Activated naive CD8-positive, alpha-beta T cell treated with anti-CD3 and anti-CD28 coated beads, Interleukin-2, amount 10 ng/mL, durations not matched to agents 7 days and 5 days (primary cell): ENCODE results near the gene TMEM108. TPM values are rescaled to one million over a fixed set of nuclear protein-coding genes. Genes with fewer than 3 reads are reported as not detected.

Source experiments
- ATAC-seq: fragments of 150-1000 bp; cut with Tn5 transposase; one replicate; pipeline ENCODE4 v1.10.0; 2021; ENCODE audit warnings: low read depth, moderate library complexity
- POLR2A ChIA-PET: fragments of 350-600 bp; sonication (Branson Sonifier 250); formaldehyde crosslinking; loops from one replicate; lab custom pipeline; 2021; ENCODE audit warnings: antibody characterized with exemption; lab: Charles Lee
- DNase-seq: peaks from one replicate; pipeline ENCODE4 v3.0.0; 2021
- H3K27ac Mint-ChIP-seq: one replicate; pipeline ENCODE4 v1.8.0; 2022; ENCODE audit warnings: mild to moderate bottlenecking, mixed read lengths
- H3K27me3 Mint-ChIP-seq: one replicate; pipeline ENCODE4 v1.8.0; 2022; ENCODE audit warnings: mild to moderate bottlenecking, moderate library complexity, mixed read lengths
- H3K36me3 Mint-ChIP-seq: one replicate; pipeline ENCODE4 v1.8.0; 2021; ENCODE audit warnings: mild to moderate bottlenecking, mixed read lengths
- H3K4me1 Mint-ChIP-seq: one replicate; pipeline ENCODE4 v1.8.0; 2021; ENCODE audit warnings: mixed read lengths
- H3K4me3 Mint-ChIP-seq: one replicate; pipeline ENCODE4 v1.8.0; 2022; ENCODE audit warnings: mild to moderate bottlenecking, moderate library complexity, mixed read lengths
- H3K9me3 Mint-ChIP-seq: one replicate; pipeline ENCODE4 v1.8.0; 2021; ENCODE audit warnings: mixed read lengths
- total RNA-seq, 2 experiments: library from RNA; stranded (reverse); gene quantifications; one replicate each; pipeline ENCODE4 v1.2.3, GENCODE V29; 2021

The TMEM108 gene
- total RNA-seq, 2 experiments from 2014 or later, result not detected

DNA sequence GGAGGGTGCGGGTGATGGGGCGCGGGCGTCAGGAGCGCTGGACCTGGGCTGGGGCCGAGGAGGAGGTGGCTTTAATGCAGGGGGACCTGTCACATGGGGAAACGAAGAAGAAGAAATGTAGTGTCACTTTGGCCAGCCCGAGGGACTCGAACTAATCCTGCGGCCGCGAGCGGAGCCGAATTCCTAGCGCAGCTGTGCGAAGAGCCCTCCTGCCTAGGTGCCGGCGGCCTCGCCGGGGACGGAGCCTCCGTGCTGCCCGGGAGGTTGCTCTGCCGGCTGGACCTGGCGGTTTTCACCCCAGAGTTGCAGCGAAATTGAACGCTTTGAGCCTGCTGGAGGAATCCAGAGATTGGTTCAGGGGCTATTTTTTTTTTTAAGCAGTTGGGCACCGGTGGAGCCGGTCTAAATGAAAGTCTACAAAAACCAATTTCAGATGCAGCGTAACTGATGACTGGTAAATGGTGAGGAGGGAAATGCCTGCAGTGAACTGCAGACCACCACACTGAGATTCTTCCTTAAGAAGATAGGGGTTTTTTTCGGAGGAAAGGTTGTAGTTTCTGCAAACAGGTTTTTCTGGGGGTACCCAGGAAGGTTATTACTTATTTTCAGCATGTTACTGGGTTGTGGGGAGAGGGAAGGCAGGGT, 662 bp downstream of the TMEM108 start:
- POLR2A ChIA-PET, result no interaction called here
- Mint-ChIP-seq H3K36me3 (no peaks in the 10 kb centered on the region), H3K9me3 (no peaks in the 10 kb centered on the region), H3K27ac (no peak overlapping the region), H3K4me3 (peak overlapping the region; percentile 50), H3K27me3 (peaks cover 45% of the 10 kb centered on the region), H3K4me1 (peaks cover 2% of the 10 kb centered on the region)
- ATAC-seq (peak; percentile 18), DNase-seq (peak; percentile 32)

DNA sequence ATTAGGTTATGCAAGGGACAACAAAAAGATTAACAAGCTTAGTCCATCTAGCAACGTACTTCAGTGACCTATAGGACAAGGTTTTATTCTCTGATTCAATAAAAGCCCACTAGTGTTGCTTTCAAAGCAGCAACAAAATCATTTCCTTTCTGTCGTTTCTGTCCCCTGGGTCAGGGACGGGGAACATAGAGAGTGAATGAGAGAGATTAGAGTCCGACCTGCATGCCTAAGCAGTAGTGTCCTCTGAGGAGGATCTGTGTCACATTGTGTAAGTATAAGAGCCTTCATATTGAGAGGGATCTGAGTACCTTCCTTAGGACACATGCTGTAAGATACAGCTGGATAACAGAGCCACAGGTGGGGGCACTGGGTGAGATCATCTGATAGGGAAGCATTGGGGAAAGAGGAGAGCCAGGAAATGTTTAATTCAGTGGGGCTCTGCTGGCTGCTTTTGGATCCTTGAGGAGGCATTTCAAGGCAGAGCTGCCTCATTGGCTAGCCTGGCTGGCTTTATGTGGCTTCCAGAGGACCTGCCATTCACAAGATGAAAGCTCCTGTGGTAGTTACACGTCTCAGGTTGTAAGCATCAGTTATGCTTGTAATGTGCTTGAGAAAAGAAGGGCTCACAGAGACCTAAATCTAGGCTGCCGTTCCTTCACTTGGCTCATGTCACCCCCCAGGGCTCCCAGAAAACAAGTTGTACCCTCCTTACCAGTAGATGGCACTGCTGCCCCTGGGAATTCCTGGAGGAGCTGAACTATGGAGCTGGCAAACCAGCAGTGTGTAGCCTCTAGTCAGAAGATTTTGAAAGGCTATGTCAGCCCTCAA, 2.7 kb downstream of the TMEM108 start:
- DNase-seq, result no peak
- Mint-ChIP-seq H3K9me3 (no peaks in the 10 kb centered on the region), H3K27ac (no peak overlapping the region), H3K27me3 (peaks cover 40% of the 10 kb centered on the region), H3K4me3 (no peak overlapping the region), H3K36me3 (no peaks in the 10 kb centered on the region), H3K4me1 (peaks cover 2% of the 10 kb centered on the region)
- ATAC-seq, result no peak
- POLR2A ChIA-PET, result no interaction called here

DNA sequence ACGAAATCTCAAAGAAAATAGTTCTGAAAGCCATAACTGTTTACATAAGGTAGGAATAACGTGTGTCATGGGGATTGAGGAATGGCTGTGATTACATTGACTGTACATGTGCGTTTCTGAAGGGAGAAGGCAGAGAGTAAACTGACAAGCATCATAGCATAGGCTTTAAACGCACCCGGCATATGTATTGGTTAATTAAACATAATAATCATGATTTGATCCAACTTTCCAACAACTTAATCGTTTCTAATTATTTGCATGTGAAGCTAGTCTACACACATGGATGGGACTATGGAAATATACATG, 3.3 kb downstream of the TMEM108 start:
- Mint-ChIP-seq H3K4me1 (peaks cover 2% of the 10 kb centered on the region), H3K27ac (no peak overlapping the region), H3K36me3 (no peaks in the 10 kb centered on the region), H3K27me3 (peaks cover 42% of the 10 kb centered on the region), H3K4me3 (no peak overlapping the region), H3K9me3 (no peaks in the 10 kb centered on the region)
- DNase-seq, result no peak
- no peak for ATAC-seq
- POLR2A ChIA-PET, result no interaction called here

DNA sequence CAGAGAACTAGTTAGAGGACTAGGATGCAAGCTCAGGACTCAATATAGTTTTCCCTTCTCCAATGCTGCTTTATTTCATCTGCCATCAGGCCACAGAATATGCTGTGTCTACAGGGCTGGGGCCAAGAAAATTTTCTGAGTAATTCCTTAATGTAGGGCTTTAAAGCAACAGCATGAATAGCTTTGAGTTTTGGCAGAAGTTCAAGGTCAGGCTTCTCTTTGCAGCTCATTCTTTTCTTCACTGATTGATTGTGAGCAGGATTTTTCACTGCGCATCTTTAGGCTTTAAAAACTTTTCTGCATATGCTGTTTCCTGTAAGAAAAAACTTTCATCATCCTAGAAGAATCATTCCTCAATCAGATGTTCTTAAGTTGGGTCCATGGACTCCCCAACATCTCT, 4.6 kb downstream of the TMEM108 start:
- no peak overlapping the region for H3K4me3 Mint-ChIP-seq
- POLR2A ChIA-PET, result no interaction called here
- no peaks in the 10 kb centered on the region for H3K9me3 Mint-ChIP-seq

DNA sequence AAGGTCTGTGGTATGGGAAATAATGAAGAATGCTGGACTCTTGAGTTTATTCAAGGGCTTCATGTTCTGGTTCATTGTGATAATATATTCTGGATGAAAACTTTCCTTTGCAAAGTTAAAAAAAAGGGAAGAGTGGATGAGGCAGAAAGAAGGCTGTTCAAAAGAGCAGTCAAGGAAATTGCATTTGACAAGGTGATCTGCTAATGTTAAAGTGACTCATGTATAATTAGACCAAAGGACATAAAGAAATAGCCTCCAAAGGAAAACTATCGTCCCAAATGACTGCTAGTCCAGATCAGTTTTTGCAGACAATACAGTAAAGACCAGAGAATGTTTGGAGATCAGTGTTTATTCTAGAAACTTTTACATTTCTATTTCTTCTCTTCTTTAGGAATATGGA, 9.8 kb downstream of the TMEM108 start:
- Mint-ChIP-seq H3K9me3 (no peaks in the 10 kb centered on the region), H3K27me3 (peaks cover 11% of the 10 kb centered on the region), H3K4me3 (no peak overlapping the region), H3K4me1 (no peaks in the 10 kb centered on the region), H3K27ac (no peak overlapping the region), H3K36me3 (no peaks in the 10 kb centered on the region)
- DNase-seq, result no peak
- no peak for ATAC-seq
- POLR2A ChIA-PET, result no interaction called here

More for the DNA sequence above, 4.6 kb downstream of the TMEM108 start:
- Mint-ChIP-seq H3K4me1 (peaks cover 2% of the 10 kb centered on the region), H3K27ac (no peak overlapping the region), H3K27me3 (peaks cover 31% of the 10 kb centered on the region), H3K36me3 (no peaks in the 10 kb centered on the region)
- DNase-seq, result no peak
- no peak for ATAC-seq

DNA sequence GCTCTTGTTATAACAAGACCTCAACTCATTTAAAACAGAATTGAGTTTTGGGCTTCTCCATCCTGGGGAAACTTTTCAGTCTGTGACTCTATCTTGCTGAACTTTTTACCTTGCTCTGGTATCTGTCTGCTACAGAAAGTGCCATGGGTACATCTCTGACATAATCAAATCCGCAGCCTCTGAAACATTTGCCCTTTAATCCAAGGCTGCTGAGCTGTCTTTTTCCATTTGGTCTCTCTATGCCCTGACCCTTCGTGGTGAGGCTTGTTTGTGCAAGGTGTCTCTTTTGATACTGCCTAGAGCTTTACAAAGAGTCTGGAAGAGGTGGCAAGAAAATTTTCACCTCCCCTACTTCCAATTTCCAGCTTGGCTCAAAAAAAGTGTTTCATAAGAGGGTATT, 11.3 kb downstream of the TMEM108 start:
- POLR2A ChIA-PET, result no interaction called here
- Mint-ChIP-seq H3K27ac (no peak overlapping the region), H3K27me3 (peaks cover 8% of the 10 kb centered on the region), H3K4me1 (no peaks in the 10 kb centered on the region), H3K4me3 (no peak overlapping the region), H3K9me3 (no peaks in the 10 kb centered on the region), H3K36me3 (no peaks in the 10 kb centered on the region)
- DNase-seq (no peak), ATAC-seq (no peak)

DNA sequence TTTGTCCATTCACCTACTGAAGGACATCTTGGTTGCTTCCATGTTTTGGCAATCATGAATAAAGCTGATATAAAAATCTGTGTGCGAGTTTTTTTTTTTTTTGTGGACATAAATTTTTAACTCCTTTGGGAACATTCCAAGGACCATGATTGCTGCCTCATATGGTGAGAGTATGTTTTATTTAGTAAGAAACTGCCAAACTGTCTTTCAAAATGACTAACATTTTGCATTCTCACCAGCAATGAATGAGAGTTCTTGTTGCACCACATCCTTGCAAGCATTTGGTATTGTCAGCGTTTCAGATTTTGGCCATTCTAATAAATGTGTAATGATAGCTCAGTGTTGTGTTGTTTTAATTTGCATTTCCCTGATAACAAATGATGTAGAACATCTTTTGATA, 12.7 kb downstream of the TMEM108 start:
- POLR2A ChIA-PET, result no interaction called here
- Mint-ChIP-seq H3K9me3 (no peaks in the 10 kb centered on the region), H3K36me3 (no peaks in the 10 kb centered on the region), H3K27ac (no peak overlapping the region), H3K4me1 (no peaks in the 10 kb centered on the region), H3K27me3 (peaks cover 10% of the 10 kb centered on the region), H3K4me3 (no peak overlapping the region)
- ATAC-seq (no peak), DNase-seq (no peak)

DNA sequence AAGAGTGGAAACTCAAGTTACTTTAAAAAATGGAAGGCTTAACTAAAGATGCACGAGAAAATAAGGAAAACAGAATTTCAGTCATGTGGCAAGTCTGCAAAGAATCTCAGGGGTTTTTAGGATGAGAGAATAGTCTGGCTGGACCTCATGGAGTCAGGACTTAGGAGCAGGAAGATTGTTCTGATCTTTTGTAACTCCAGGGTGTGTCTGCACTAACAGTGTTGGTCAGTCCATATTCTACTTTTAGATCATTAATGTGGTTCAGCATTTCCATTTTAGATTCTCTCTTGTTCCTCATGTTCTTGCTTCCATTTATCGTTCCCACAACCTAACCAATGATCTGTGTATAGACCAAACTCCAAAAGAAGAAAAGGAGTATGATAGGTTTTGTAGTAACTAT, 15.3 kb downstream of the TMEM108 start:
- POLR2A ChIA-PET, result no interaction called here
- Mint-ChIP-seq H3K4me3 (no peak overlapping the region), H3K27me3 (peaks cover 8% of the 10 kb centered on the region), H3K36me3 (no peaks in the 10 kb centered on the region), H3K4me1 (no peaks in the 10 kb centered on the region), H3K27ac (no peak overlapping the region), H3K9me3 (no peaks in the 10 kb centered on the region)
- ATAC-seq, result no peak
- DNase-seq, result no peak

DNA sequence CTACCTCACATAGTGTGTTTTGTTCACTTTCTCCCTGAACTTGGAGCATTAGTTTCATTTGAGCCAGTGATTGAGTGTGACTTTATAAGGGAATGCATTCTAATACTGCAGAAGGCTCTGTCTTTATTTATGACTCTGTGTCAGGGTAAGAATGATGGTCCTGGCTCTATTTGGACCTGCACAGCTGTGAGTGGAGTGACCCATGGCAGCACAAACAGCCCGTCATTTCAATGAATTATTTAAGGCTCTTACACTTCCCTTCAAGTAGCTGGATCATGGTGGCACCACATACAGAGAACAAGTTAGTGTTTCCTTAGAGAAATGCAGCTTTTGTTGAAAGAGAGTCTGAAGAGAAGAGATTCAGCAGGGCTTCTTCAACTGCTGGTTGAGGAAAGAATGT, 16.4 kb downstream of the TMEM108 start:
- Mint-ChIP-seq H3K27ac (no peak overlapping the region), H3K36me3 (no peaks in the 10 kb centered on the region), H3K27me3 (peaks cover 8% of the 10 kb centered on the region), H3K4me3 (no peak overlapping the region), H3K9me3 (no peaks in the 10 kb centered on the region), H3K4me1 (no peaks in the 10 kb centered on the region)
- no peak for ATAC-seq
- DNase-seq, result no peak
- POLR2A ChIA-PET, result no interaction called here

DNA sequence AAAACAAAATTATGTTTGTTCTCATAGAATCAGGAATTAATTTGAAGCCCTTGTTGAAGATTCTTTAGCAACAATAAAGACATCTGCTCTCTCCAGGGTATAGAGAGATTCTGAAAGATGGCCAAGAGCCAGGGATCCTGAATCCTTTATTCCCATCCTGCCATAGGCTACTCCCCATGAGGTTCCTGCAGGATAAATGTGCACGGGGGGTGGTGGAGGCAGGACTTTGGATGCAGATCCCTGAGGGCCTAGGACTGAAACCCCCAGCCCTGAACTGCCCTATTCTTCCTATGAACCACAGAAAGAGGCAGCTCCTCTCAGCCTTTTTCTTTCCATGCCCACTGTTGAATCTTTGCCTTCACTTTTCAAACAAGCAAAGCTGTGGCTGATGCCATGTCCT, 17.1 kb downstream of the TMEM108 start:
- Mint-ChIP-seq H3K9me3 (no peaks in the 10 kb centered on the region), H3K27me3 (peaks cover 8% of the 10 kb centered on the region), H3K4me3 (no peak overlapping the region), H3K4me1 (no peaks in the 10 kb centered on the region), H3K27ac (no peak overlapping the region), H3K36me3 (no peaks in the 10 kb centered on the region)
- ATAC-seq (no peak), DNase-seq (no peak)
- POLR2A ChIA-PET, result no interaction called here

DNA sequence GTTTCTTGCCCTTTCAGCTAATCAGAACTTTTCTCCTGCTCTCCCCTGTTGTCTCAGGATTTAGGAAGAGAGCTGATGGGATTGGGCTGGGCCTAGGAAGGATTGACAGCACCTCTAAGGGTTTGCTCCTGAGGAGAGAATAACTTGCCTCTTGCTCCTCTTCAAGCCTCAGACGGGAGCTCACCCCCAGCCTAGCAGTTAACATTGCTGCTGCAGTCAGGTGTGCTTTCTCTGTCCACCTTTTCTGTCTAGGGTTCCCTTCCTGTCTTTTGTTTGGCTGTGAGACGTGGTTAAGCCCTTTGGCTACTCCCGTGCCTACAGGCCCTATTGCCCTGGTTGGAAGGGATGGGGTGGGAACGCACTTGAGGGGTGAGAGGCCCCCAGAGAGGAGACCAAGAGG, 20.1 kb downstream of the TMEM108 start:
- POLR2A ChIA-PET, result no interaction called here
- Mint-ChIP-seq H3K4me3 (no peak overlapping the region), H3K4me1 (no peaks in the 10 kb centered on the region), H3K36me3 (no peaks in the 10 kb centered on the region), H3K27ac (no peak overlapping the region), H3K27me3 (peaks cover 4% of the 10 kb centered on the region), H3K9me3 (no peaks in the 10 kb centered on the region)
- no peak for ATAC-seq
- DNase-seq, result no peak

DNA sequence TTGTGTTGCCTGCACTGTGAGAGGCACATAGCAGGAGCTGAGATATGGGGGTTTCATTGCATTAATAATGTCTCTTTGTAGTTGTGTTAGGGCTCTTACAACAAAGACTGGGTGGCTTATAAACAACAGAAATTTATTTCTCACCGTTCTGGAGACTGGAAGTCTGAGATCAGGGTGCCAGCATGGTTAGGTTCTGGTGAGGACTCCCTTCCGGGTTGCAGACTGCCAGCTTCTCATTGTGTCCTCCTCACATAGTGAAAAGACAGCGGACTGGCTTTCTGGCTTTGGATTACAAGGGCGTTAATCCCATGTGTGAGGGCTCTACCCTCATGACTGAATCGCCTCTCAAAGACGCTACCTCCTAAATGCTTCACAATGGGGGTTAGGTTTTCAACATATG, 20.6 kb downstream of the TMEM108 start:
- H3K27me3 Mint-ChIP-seq, result peaks cover 4% of the 10 kb centered on the region
- no peak for DNase-seq
- no peak overlapping the region for H3K4me3 Mint-ChIP-seq
- no peaks in the 10 kb centered on the region for H3K9me3 Mint-ChIP-seq
- no peaks in the 10 kb centered on the region for H3K4me1 Mint-ChIP-seq
- POLR2A ChIA-PET, result no interaction called here
- H3K27ac Mint-ChIP-seq, result no peak overlapping the region
- ATAC-seq, result no peak
- no peaks in the 10 kb centered on the region for H3K36me3 Mint-ChIP-seq

DNA sequence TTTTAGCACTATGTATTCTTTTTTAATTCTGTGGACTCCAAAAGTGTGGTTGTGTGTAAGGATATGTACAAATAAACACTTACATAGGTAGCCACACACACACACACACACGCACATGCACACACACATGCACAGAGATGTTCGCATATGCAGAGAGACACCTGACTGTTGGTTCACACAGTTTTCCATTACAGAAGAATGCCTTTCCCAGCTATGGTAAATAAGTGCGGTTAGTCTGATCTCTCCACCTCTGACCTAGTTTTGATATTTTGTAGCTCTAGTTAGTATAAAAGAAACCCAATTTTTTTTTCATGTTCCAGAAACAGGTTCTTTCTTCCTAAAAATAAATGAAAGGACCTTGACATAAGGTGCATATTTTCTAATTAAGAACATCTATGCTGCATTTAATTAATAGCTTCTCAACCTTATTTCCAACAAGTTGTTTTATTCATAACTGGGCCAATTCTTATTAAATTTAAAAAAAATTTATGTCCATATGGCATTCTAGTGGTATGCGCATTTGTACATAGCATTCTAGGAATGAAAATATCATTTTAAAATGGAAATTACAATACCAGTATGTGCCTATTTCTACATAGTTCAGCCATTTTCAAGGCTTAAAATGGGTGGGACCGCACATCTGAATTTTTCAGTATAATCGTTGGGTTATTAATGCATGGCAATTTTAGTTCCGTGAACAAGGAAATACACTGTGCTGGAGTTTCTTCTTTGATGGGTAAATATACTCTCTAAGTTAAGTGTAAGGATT, 27.2 kb downstream of the TMEM108 start:
- no peaks in the 10 kb centered on the region for H3K4me1 Mint-ChIP-seq
- no peak overlapping the region for H3K4me3 Mint-ChIP-seq
- no peak overlapping the region for H3K27ac Mint-ChIP-seq
- H3K9me3 Mint-ChIP-seq, result no peaks in the 10 kb centered on the region
- DNase-seq (no peak), ATAC-seq (no peak)
- POLR2A ChIA-PET, result no interaction called here
- no peaks in the 10 kb centered on the region for H3K36me3 Mint-ChIP-seq
- H3K27me3 Mint-ChIP-seq, result peaks cover 7% of the 10 kb centered on the region

DNA sequence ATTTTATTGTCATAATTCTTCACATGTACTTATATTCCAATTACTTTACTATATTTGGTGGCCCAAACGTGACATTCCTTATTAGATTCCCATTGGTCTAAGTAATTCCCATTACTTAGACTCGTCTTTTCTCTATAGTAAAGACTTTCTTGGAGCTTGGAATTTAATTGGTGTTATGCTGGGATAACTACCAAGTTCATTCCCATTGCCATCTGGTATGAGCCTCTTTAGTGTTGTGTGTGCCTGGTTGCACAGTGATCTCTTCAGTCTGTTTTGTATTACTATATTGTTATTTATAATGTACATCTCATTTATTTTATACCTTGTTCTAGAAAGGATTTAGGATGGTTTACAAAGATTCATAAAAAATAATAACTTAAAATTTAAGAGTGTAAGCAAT, 27.8 kb downstream of the TMEM108 start:
- no peaks in the 10 kb centered on the region for H3K9me3 Mint-ChIP-seq
- H3K36me3 Mint-ChIP-seq, result no peaks in the 10 kb centered on the region
- POLR2A ChIA-PET, result no interaction called here
- DNase-seq, result no peak
- no peak overlapping the region for H3K4me3 Mint-ChIP-seq
- ATAC-seq, result no peak
- no peaks in the 10 kb centered on the region for H3K4me1 Mint-ChIP-seq
- no peak overlapping the region for H3K27ac Mint-ChIP-seq
- peaks cover 9% of the 10 kb centered on the region for H3K27me3 Mint-ChIP-seq
